B cell (primary cell): ENCODE data around the gene PAIP2. TPM values are rescaled to one million over a fixed set of nuclear protein-coding genes. Genes with fewer than 3 reads are reported as not detected.
A peak's percentile ranks its signal among the peaks of the same experiment; 100 is the strongest.

Source experiments
- ATAC-seq: fragments of 200-7000 bp; cut with Tn5 transposase; one replicate; pipeline ENCODE4 v1.10.0; 2021; ENCODE audit warnings: low read depth, mild to moderate bottlenecking, moderate number of reproducible peaks, moderate library complexity
- CTCF ChIA-PET: fragments of 350-600 bp; sonication (Branson Sonifier 250); formaldehyde crosslinking; loops from one replicate; lab custom pipeline; 2021; ENCODE audit warnings: antibody characterized with exemption, inconsistent platforms; lab: Charles Lee
- POLR2A ChIA-PET: fragments of 350-600 bp; sonication (Branson Sonifier 250); formaldehyde crosslinking; loops from one replicate; lab custom pipeline; 2021; ENCODE audit warnings: antibody characterized with exemption; lab: Charles Lee
- DNase-seq: peaks from one replicate; pipeline ENCODE4 v3.0.0; 2013
- H2AFZ ChIP-seq: 2 replicates; pipeline ENCODE4 v1.6.1; 2012; ENCODE audit warnings: mild to moderate bottlenecking, low read depth, low read length; ENCODE audit not compliant: insufficient read depth, poor library complexity, severe bottlenecking
- H3K27ac ChIP-seq, 2 donors: 1 replicate in 1 of 2; 2 replicates in 1 of 2; pipeline ENCODE4 v1.5.1; 2012 to 2013; ENCODE audit warnings: low read length in 2 of 2, mild to moderate bottlenecking in 2 of 2, moderate library complexity in 1 of 2
- H3K27me3 ChIP-seq, 4 experiments: fragments of 200-600 bp in 1 of 4; sonication (generic) in 1 of 4; replicated peaks in 1 of 4; 1 replicate in 2 of 4; 2 replicates in 2 of 4; pipeline versions ENCODE4 v1.6.1 to v1.7.0; 2013 to 2016; ENCODE audit warnings: low read length in 3 of 4, mild to moderate bottlenecking in 2 of 4, mixed read lengths in 1 of 4, moderate library complexity in 1 of 4; ENCODE audit not compliant: insufficient read depth in 4 of 4, control insufficient read depth in 3 of 4; ENCODE audit errors: control extremely low read depth in 1 of 4
- H3K36me3 ChIP-seq, 2 experiments: replicated peaks in 1 of 2; 1 replicate in 1 of 2; 2 replicates in 1 of 2; pipeline versions ENCODE4 v1.6.1 to v1.7.1; 2013; ENCODE audit warnings: low read length in 1 of 2; ENCODE audit not compliant: insufficient read depth in 2 of 2, control insufficient read depth in 1 of 2; ENCODE audit errors: control extremely low read depth in 1 of 2, extremely low read depth in 1 of 2
- H3K4me1 ChIP-seq, 2 donors: fragments of 200-600 bp in 1 of 2; sonication (generic) in 1 of 2; 1 replicate in 1 of 2; 2 replicates in 1 of 2; pipeline versions ENCODE4 v1.5.1 to v1.6.1; 2013 to 2017; ENCODE audit warnings: low read length in 2 of 2; ENCODE audit not compliant: control insufficient read depth in 2 of 2, insufficient read depth in 2 of 2
- H3K4me2 ChIP-seq: replicated peaks from 2 replicates; pipeline ENCODE3; 2012; ENCODE audit warnings: mild to moderate bottlenecking, low read depth, low read length; ENCODE audit not compliant: poor library complexity, severe bottlenecking
- H3K4me3 ChIP-seq, 5 experiments: fragments of 200-600 bp in 1 of 5; sonication (generic) in 1 of 5; 1 replicate in 3 of 5; 2 replicates in 2 of 5; pipeline versions ENCODE4 v1.5.1 to v1.7.0; 2011 to 2016; ENCODE audit warnings: low read length in 4 of 5, mild to moderate bottlenecking in 4 of 5, low read depth in 2 of 5, control low read depth in 1 of 5, moderate library complexity in 1 of 5; ENCODE audit not compliant: insufficient read depth in 1 of 5; ENCODE audit errors: control extremely low read depth in 1 of 5, extremely low read depth in 1 of 5
- H3K79me2 ChIP-seq: fragments of 200-600 bp; sonication (generic); one replicate; pipeline ENCODE4 v1.6.0; 2016; ENCODE audit warnings: low read length; ENCODE audit not compliant: control insufficient read depth, insufficient read depth
- H3K9ac ChIP-seq: fragments of 200-600 bp; sonication (generic); 2 replicates; pipeline ENCODE4 v1.6.1; 2017; ENCODE audit warnings: mild to moderate bottlenecking, low read length, moderate library complexity
- H3K9me3 ChIP-seq, 3 donors: one replicate each; pipeline versions ENCODE4 v1.6.1 to v1.7.1; 2013; ENCODE audit warnings: low read length in 2 of 3; ENCODE audit not compliant: control insufficient read depth in 2 of 3, insufficient read depth in 1 of 3; ENCODE audit errors: control extremely low read depth in 1 of 3
- H4K20me1 ChIP-seq: 2 replicates; pipeline ENCODE4 v1.6.0; 2012; ENCODE audit warnings: mild to moderate bottlenecking, low read length; ENCODE audit not compliant: insufficient read depth, control insufficient read depth, poor library complexity, severe bottlenecking
- H3K27ac Mint-ChIP-seq: one replicate; pipeline ENCODE4 v1.8.0; 2021; ENCODE audit warnings: mixed read lengths
- H3K27me3 Mint-ChIP-seq: one replicate; pipeline ENCODE4 v1.8.0; 2021; ENCODE audit warnings: mixed read lengths
- H3K4me1 Mint-ChIP-seq: one replicate; pipeline ENCODE4 v1.8.0; 2021; ENCODE audit warnings: mixed read lengths
- H3K4me3 Mint-ChIP-seq: one replicate; pipeline ENCODE4 v1.8.0; 2021; ENCODE audit warnings: mixed read lengths
- H3K9me3 Mint-ChIP-seq: one replicate; pipeline ENCODE4 v1.8.0; 2022; ENCODE audit warnings: mixed read lengths; ENCODE audit not compliant: insufficient read depth
- EZH2 ChIP-seq: IDR thresholded peaks from 2 replicates; pipeline ENCODE4 v1.6.1; 2012; ENCODE audit warnings: borderline replicate concordance, low read depth, mild to moderate bottlenecking, moderate library complexity, low read length; ENCODE audit not compliant: insufficient read depth, poor library complexity, severe bottlenecking
- WGBS: methylation state at CpG from one replicate; pipeline ENCODE4 v1.1.5; 2013; ENCODE audit warnings: missing lambda C conversion rate; ENCODE audit not compliant: insufficient coverage; 5-methylcytosine and 5-hydroxymethylcytosine counted together
- intact Hi-C: fragments of 100-400 bp; cut with micrococcal nuclease; formaldehyde crosslinking; loops from one replicate; pipeline ENCODE4 v1.10.0; 2022
- polyA plus RNA-seq: library from polyadenylated mRNA; depleted of rRNA; stranded (reverse); fragments of >200 nt; gene quantifications from 2 replicates; pipeline ENCODE4 v1.2.3, GENCODE V29; 2012
- total RNA-seq, 2 donors: library from RNA; stranded (reverse); fragments of 120-200 nt in 1 of 2; gene quantifications; 1 replicate in 1 of 2; 2 replicates in 1 of 2; pipeline versions ENCODE4 v1.2.3 to v1.2.4, GENCODE V29; 2013 to 2022
- TF ChIP-seq, protein P1 (sequence below): fragments of 200-600 bp; IDR thresholded peaks from one replicate; pipeline ENCODE4 v1.8.0; 2022; ENCODE audit warnings: antibody characterized with exemption, mild to moderate bottlenecking

The PAIP2 gene
- total and polyA plus RNA-seq, 2 donors (not counting 1 experiment from before 2014, with no cell fraction given) = 38.5 to 121 TPM

DNA sequence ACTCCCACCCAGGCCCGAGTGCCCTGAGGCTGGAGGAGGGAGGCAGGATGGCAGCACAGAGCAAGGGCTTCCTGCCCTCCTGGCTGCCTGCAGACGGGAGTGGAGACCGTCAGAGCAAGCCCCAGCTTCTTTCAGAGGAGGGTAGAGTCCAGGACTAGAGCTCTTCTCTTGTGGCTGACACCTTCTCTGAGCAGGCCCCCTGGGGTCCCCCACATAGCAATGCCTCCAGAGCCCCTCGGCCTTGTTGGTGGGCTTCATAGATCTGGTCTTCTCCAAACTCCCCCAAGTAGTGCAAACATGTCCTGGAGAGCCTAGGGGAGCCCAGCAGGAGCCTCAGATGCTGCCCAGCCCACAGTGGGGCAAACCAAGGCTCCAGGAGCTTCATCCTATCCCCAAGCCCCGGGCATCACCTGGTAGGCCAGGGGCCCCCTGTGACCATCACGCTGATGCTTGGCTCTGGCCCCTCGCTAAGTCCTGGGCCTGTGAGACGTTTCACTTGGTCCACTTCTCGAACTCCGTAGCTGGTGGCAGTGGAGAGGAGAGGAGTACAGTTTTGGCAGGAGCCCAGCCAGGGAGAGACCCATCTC lies 46.0 kb downstream of the PAIP2 start:
- peak; percentile 49 for DNase-seq
- WGBS = 18% methylated on average over 10 of the region's 10 CpGs
- no peaks in the 10 kb centered on the region for H3K27me3 ChIP-seq
- H3K27ac ChIP-seq = peak overlapping the region; percentile 86 to 89
- Mint-ChIP-seq H3K9me3 (no peaks in the 10 kb centered on the region), H3K27me3 (no peaks in the 10 kb centered on the region), H3K4me1 (peaks cover 86% of the 10 kb centered on the region), H3K4me3 (peak overlapping the region; percentile 99), H3K27ac (peak overlapping the region; percentile 99)
- intact Hi-C loops = loop anchor here (2.0 kb wide), 1 partner anchor 17 kb away; the partner anchor contains the start of gene SPATA24
- H3K4me2 ChIP-seq = peak overlapping the region; percentile 91
- TF ChIP-seq, protein P1, sequence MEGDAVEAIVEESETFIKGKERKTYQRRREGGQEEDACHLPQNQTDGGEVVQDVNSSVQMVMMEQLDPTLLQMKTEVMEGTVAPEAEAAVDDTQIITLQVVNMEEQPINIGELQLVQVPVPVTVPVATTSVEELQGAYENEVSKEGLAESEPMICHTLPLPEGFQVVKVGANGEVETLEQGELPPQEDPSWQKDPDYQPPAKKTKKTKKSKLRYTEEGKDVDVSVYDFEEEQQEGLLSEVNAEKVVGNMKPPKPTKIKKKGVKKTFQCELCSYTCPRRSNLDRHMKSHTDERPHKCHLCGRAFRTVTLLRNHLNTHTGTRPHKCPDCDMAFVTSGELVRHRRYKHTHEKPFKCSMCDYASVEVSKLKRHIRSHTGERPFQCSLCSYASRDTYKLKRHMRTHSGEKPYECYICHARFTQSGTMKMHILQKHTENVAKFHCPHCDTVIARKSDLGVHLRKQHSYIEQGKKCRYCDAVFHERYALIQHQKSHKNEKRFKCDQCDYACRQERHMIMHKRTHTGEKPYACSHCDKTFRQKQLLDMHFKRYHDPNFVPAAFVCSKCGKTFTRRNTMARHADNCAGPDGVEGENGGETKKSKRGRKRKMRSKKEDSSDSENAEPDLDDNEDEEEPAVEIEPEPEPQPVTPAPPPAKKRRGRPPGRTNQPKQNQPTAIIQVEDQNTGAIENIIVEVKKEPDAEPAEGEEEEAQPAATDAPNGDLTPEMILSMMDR = no peak
- TF ChIP-seq EZH2 = no peak
- H2AFZ ChIP-seq = peak overlapping the region; percentile 68
- H3K9me3 ChIP-seq = peaks cover 0 to 4% (median 0%) of the 10 kb centered on the region in 3 donors
- peak overlapping the region; percentile 76 for H3K9ac ChIP-seq
- ChIA-PET CTCF (interaction anchor here (0.6 to 5.3 kb wide), 12 partner anchors 10 to 178 kb away, joined by 3 to 39 read pairs (median 4); partner anchors contain the start of genes PAIP2 and SPATA24), POLR2A (interaction anchor here (1.1 to 8.4 kb wide), 6 partner anchors 16 to 94 kb away, joined by 3 to 70 read pairs (median 4); partner anchors contain the start of genes MATR3, PAIP2 and SPATA24)
- H3K79me2 ChIP-seq = peaks cover 31% of the 10 kb centered on the region
- ATAC-seq = no peak
- no peaks in the 10 kb centered on the region for H4K20me1 ChIP-seq
- H3K36me3 ChIP-seq = no peaks in the 10 kb centered on the region
- H3K4me3 ChIP-seq = peak overlapping the region; percentile 3 to 68 (median 65)
- H3K4me1 ChIP-seq = peaks cover 67 to 87% of the 10 kb centered on the region in 2 donors
